HG02678 (cell line): ENCODE results near the gene ARMC2.

Source experiments
- ATAC-seq: cut with Tn5 transposase; IDR thresholded peaks from one replicate; pipeline ENCODE4 v1.9.1; 2021; ENCODE audit warnings: mild to moderate bottlenecking, moderate library complexity; ENCODE audit not compliant: unreplicated experiment

ARMC2 gene

GRCh38 chr6:108982154-108983113 is 134.2 kb downstream of the ARMC2 start:
- ATAC-seq, result no peak

- ATAC-seq, result no peak
Observed at GRCh38 chr6:108983151-108983550, 134.9 kb downstream of the ARMC2 start.

- ATAC-seq, result no peak
Observed at GRCh38 chr6:108985301-108985700, 137.1 kb downstream of the ARMC2 start.

GRCh38 chr6:108987156-108987555 is 138.9 kb downstream of the ARMC2 start:
- no peak for ATAC-seq

GRCh38 chr6:108988296-108988695 is 140.1 kb downstream of the ARMC2 start:
- no peak for ATAC-seq

GRCh38 chr6:108988765-108989164 is 140.5 kb downstream of the ARMC2 start:
- ATAC-seq, result no peak

- ATAC-seq, result no peak
Observed at GRCh38 chr6:108989700-108990099, 141.5 kb downstream of the ARMC2 start.

- no peak for ATAC-seq
Observed at GRCh38 chr6:108993876-108994275, 145.7 kb downstream of the ARMC2 start.

- ATAC-seq, result no peak
Observed at GRCh38 chr6:108995296-108995695, 147.1 kb downstream of the ARMC2 start.

- no peak for ATAC-seq
Observed at GRCh38 chr6:108996208-108996607, 148.0 kb downstream of the ARMC2 start.

- no peak for ATAC-seq
Observed at GRCh38 chr6:108998485-108998884, 150.3 kb downstream of the ARMC2 start.

- ATAC-seq, result no peak
Observed at GRCh38 chr6:108999428-108999827, 151.2 kb downstream of the ARMC2 start.

GRCh38 chr6:109000289-109000688 is 152.1 kb downstream of the ARMC2 start:
- ATAC-seq, result no peak

GRCh38 chr6:109001291-109001894 is 153.2 kb downstream of the ARMC2 start:
- ATAC-seq, result no peak

- ATAC-seq, result no peak
Observed at GRCh38 chr6:109002051-109002697, 154.0 kb downstream of the ARMC2 start.

GRCh38 chr6:109002882-109003281 is 154.7 kb downstream of the ARMC2 start:
- no peak for ATAC-seq

- no peak for ATAC-seq
Observed at GRCh38 chr6:109006818-109007217, 158.6 kb downstream of the ARMC2 start.

- ATAC-seq, result no peak
Observed at GRCh38 chr6:109007521-109007920, 159.3 kb downstream of the ARMC2 start.

- ATAC-seq, result no peak
Observed at GRCh38 chr6:109008054-109008453, 159.8 kb downstream of the ARMC2 start.

- ATAC-seq, result peak; percentile 4
Observed at GRCh38 chr6:109008537-109009235, 160.5 kb downstream of the ARMC2 start.
